GM12878 (cell line): ENCODE measurements around the gene CS. TPM values are rescaled to one million over a fixed set of nuclear protein-coding genes. Genes with fewer than 3 reads are reported as not detected.
A peak's percentile ranks its signal among the peaks of the same experiment; 100 is the strongest.

Source experiments
- ATAC-seq: fragments of 200-7000 bp; cut with Tn5 transposase; 3 replicates; pipeline ENCODE4 v1.9.1; 2020; ENCODE audit warnings: mild to moderate bottlenecking, moderate library complexity
- BruUV-seq: library from RNA; stranded (reverse); fragments of 400-500 nt; replicated peaks from 2 replicates; lab custom pipeline; 2021; lab: Mats Ljungman, UMichigan
- CTCF ChIA-PET: fragments of 300-600 bp; sonication (Branson Sonifier 250); formaldehyde crosslinking; extraction: SDS; loops from one replicate; lab custom pipeline; 2021; ENCODE audit warnings: inconsistent platforms; lab: Yijun Ruan, JAX
- POLR2A ChIA-PET: fragments of 350-600 bp; formaldehyde crosslinking; extraction: SDS; loops from one replicate; lab custom pipeline; 2021; ENCODE audit warnings: inconsistent platforms; lab: Charles Lee
- RAD21 ChIA-PET: fragments of 300-600 bp; sonication (Branson Sonifier 250); formaldehyde crosslinking; loops from one replicate; lab custom pipeline; 2023; ENCODE audit warnings: antibody characterized with exemption; ENCODE audit not compliant: unreplicated experiment; lab: Charles Lee
- SMC1A ChIA-PET: fragments of 300-600 bp; sonication (Branson Sonifier 250); formaldehyde crosslinking; loops from one replicate; lab custom pipeline; 2023; ENCODE audit not compliant: unreplicated experiment, uncharacterized antibody; lab: Charles Lee
- DNase-seq: peaks from one replicate; pipeline ENCODE4 v3.0.0-alpha.2; 2011; ENCODE audit warnings: low read depth, low spot score
- FAIRE-seq: peaks from 3 replicates; lab custom pipeline; 2011; peaks lifted over from hg19 to GRCh38; lab: Jason Lieb, UNC
- H2AFZ ChIP-seq: 2 replicates; pipeline ENCODE4 v1.6.0; 2011; ENCODE audit warnings: low read depth, low read length, control low read depth; ENCODE audit not compliant: control insufficient read depth
- H3K27ac ChIP-seq: 2 replicates; pipeline ENCODE4 v1.5.1; 2011; ENCODE audit warnings: control low read depth; ENCODE audit not compliant: control insufficient read depth, insufficient read depth
- H3K27me3 ChIP-seq, 2 experiments: replicated peaks in 1 of 2; 2 replicates each; pipeline versions ENCODE4 v1.6.0 to v1.6.1; 2011; ENCODE audit warnings: low read length in 1 of 2; ENCODE audit not compliant: control insufficient read depth in 2 of 2, insufficient read depth in 2 of 2
- H3K36me3 ChIP-seq, 2 experiments: 2 replicates each; pipeline ENCODE4 v1.5.1; 2011; ENCODE audit warnings: low read length in 1 of 2; ENCODE audit not compliant: control insufficient read depth in 2 of 2, insufficient read depth in 2 of 2
- H3K4me1 ChIP-seq: 2 replicates; pipeline ENCODE4 v1.6.1; 2011; ENCODE audit warnings: mild to moderate bottlenecking, low read length, moderate library complexity, mixed read lengths; ENCODE audit not compliant: control insufficient read depth, insufficient read depth
- H3K4me2 ChIP-seq: 2 replicates; pipeline ENCODE4 v1.6.0; 2011; ENCODE audit warnings: control low read depth; ENCODE audit not compliant: control insufficient read depth, insufficient read depth
- H3K4me3 ChIP-seq: fragments of 200-600 bp; sonication (generic); 2 replicates; pipeline ENCODE4 v1.5.1; 2016
- H3K79me2 ChIP-seq: 2 replicates; pipeline ENCODE4 v1.6.0; 2011; ENCODE audit warnings: low read length; ENCODE audit not compliant: control insufficient read depth, insufficient read depth
- H3K9ac ChIP-seq: 2 replicates; pipeline ENCODE4 v1.8.0; 2011; ENCODE audit warnings: low read length, control low read depth, mixed read lengths; ENCODE audit not compliant: control insufficient read depth, insufficient read depth
- H3K9me3 ChIP-seq: replicated peaks from 3 replicates; pipeline ENCODE4 v1.5.1; 2011; ENCODE audit warnings: mild to moderate bottlenecking, low read length; ENCODE audit not compliant: control insufficient read depth, insufficient read depth
- H4K20me1 ChIP-seq: 2 replicates; pipeline ENCODE4 v1.6.0; 2011; ENCODE audit not compliant: control insufficient read depth, insufficient read depth
- ATF2 ChIP-seq: IDR thresholded peaks from 2 replicates; pipeline ENCODE4 v1.6.1; 2012; ENCODE audit warnings: low read length, inconsistent platforms
- E2F4 ChIP-seq: IDR thresholded peaks from 2 replicates; pipeline ENCODE4 v1.6.1; 2012; ENCODE audit warnings: low read depth, low read length, improper control_type of control experiment
- E2F8 ChIP-seq: fragments of 450-650 bp; IDR thresholded peaks from 2 replicates; pipeline ENCODE4 v1.6.1; 2018; ENCODE audit warnings: mild to moderate bottlenecking, low read depth, moderate library complexity; ENCODE audit not compliant: partially characterized antibody
- MXI1 ChIP-seq: fragments of 150-350 bp; IDR thresholded peaks from 2 replicates; pipeline ENCODE4 v1.6.1; 2011; ENCODE audit warnings: low read depth, mild to moderate bottlenecking, inconsistent platforms, low read length, improper control_type of control experiment
- PRDM15 ChIP-seq: fragments of 450-650 bp; formaldehyde crosslinking; IDR thresholded peaks from 2 replicates; pipeline ENCODE4 v1.4.0; 2020; ENCODE audit warnings: mild to moderate bottlenecking, moderate library complexity
- WGBS: methylation state at CpG from one replicate; pipeline ENCODE4 v1.1.6; 2016; ENCODE audit warnings: low lambda C conversion rate; ENCODE audit not compliant: insufficient replicate concordance, insufficient coverage; ENCODE audit errors: missing lambda C conversion rate; 5-methylcytosine and 5-hydroxymethylcytosine counted together
- in situ Hi-C: fragments of 300-500 bp; cut with MboI; formaldehyde crosslinking; loops from 9 replicates; pipeline ENCODE4 v1.14.3; 2018; ENCODE audit warnings: mixed read lengths
- intact Hi-C: fragments of 100-400 bp; cut with micrococcal nuclease; formaldehyde crosslinking; loops from one replicate; pipeline ENCODE4 v1.14.2; 2022; ENCODE audit not compliant: unreplicated experiment
- polyA plus RNA-seq, 11 experiments: library from polyadenylated mRNA; depleted of rRNA in 4 of 11; unstranded in 6 of 11; stranded (reverse) in 5 of 11; fragments of >200 nt; fragmentation: Nextera tagmentation in 4 of 11; fragmentation: Illumina TruSeq in 1 of 11; extraction: Ambion mirVana in 4 of 11; extraction: Trizol in 1 of 11; gene quantifications; 1 replicate in 1 of 11; 2 replicates in 10 of 11; pipeline versions ENCODE4 v1.2.1 to v1.2.3, GENCODE V29; 2011 to 2016; ENCODE audit warnings: inconsistent platforms in 2 of 11, missing spikeins in 2 of 11, low read depth in 1 of 11
- total RNA-seq, 4 experiments: library from RNA; depleted of rRNA in 3 of 4; stranded (reverse); fragments of >200 nt in 3 of 4; fragmentation: Illumina TruSeq in 1 of 4; extraction: Trizol in 1 of 4; gene quantifications; 2 replicates each; pipeline versions ENCODE4 v1.2.1 to v1.2.3, GENCODE V29; 2013 to 2021

CS gene
- total and polyA plus RNA-seq, 10 of the 15 experiments (the other 5 are each of a cell fraction or from before 2014, with no cell fraction given) = 64.9 to 276 (median 139) TPM

GRCh38 chr12:56332512-56333196 is 32.5 kb upstream of the CS start:
- CTCF ChIA-PET = interaction anchor here (0.5 to 1.8 kb wide), 9 partner anchors 17 to 1045 kb away, joined by 3 to 20 read pairs (median 3); partner anchors contain the start of genes CNPY2 and STAT2
- Histone ChIP-seq H3K36me3 (no peaks in the 10 kb centered on the region), H3K9me3 (no peaks in the 10 kb centered on the region), H3K27me3 (no peaks in the 10 kb centered on the region), H3K4me2 (peak overlapping the region; percentile 94), H3K4me3 (peak overlapping the region; percentile 95), H3K9ac (peak overlapping the region; percentile 99), H3K27ac (peak overlapping the region; percentile 99), H2AFZ (no peak overlapping the region), H3K4me1 (peaks cover 16% of the 10 kb centered on the region), H3K79me2 (peaks cover 14% of the 10 kb centered on the region), H4K20me1 (no peaks in the 10 kb centered on the region)
- BruUV-seq = no TSS peak
- SMC1A ChIA-PET = interaction anchor here (0.6 to 1.9 kb wide), 12 partner anchors 8 to 1033 kb away, joined by 3 to 10 read pairs (median 3); partner anchors contain the start of gene STAT2
- in situ Hi-C loops (no loop called here), intact Hi-C loops (loop anchor here (1.0 to 5.0 kb wide), 2 partner anchors 28 to 130 kb away; partner anchors contain the start of gene STAT2)
- RAD21 ChIA-PET = interaction anchor here (0.5 to 2.2 kb wide), 8 partner anchors 17 to 131 kb away, joined by 3 to 18 read pairs (median 4); partner anchors contain the start of genes APOF, CNPY2, STAT2 and TIMELESS
- no peak for FAIRE-seq
- WGBS = 87% methylated on average over 10 of the region's 11 CpGs
- POLR2A ChIA-PET = interaction anchor here (0.5 to 11.4 kb wide), 16 partner anchors 9 to 130 kb away, joined by 3 to 140 read pairs (median 4); partner anchors contain the start of genes ANKRD52, APOF, CNPY2 and STAT2
- ATAC-seq = peak; percentile 1; the same call in 2 of the 3 replicates
- no peak for DNase-seq
- TF ChIP-seq E2F4 (no peak), E2F8 (no peak), PRDM15 (CRISPR knock-in tag) (no peak), MXI1 (no peak), ATF2 (no peak)
